Stimulated activated CD4-positive, alpha-beta T cell treated with anti-CD3 and anti-CD28 coated beads, Interleukin-4, amount 100 ng/mL, for 24 hours (primary cell): ENCODE data around the gene INHBC.
"Not testable (repeated sequence)": the region's sequence is repeated elsewhere in the genome, so short reads cannot be mapped to it uniquely, and the experiment has no call there.

Source experiments
- DNase-seq: peaks from one replicate; pipeline ENCODE4 v3.0.0-alpha.2; 2020

INHBC gene

DNA sequence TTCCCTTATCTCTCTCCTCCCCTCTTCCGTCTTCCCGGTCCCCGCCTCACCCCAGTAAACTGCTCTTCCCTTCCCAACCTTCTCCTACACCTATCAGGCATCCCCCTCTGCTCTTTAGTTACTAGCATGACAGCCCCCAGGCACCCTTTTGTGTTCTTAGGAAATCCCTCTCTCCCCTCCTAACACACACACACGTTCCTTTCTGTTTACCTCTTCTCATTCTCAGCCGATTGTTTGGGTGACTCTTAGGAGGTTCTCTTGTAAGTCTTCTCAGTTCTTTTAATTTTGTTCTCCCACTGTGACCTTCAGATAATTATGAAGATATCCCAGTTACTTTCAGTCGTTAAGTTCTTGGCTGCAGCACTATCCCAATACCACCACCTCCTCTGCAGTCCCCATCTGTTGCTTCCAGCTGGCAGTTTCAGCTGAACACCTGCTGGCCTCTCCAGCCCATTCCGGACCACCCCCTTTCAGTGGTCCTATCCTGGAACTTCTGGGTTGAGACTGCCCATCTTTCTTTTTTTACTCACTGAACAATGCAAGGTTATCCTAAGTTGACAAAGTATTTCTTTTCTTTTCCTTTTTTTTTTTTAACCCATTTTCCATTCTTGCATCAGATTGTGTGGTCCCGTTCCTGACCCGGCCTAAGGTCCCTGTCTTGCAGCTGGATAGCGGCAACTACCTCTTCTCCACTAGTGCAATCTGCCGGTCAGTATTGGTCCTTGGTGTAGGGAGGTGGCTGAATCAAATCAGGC lies 54.0 kb downstream of the INHBC start:
- no peak for DNase-seq

DNA sequence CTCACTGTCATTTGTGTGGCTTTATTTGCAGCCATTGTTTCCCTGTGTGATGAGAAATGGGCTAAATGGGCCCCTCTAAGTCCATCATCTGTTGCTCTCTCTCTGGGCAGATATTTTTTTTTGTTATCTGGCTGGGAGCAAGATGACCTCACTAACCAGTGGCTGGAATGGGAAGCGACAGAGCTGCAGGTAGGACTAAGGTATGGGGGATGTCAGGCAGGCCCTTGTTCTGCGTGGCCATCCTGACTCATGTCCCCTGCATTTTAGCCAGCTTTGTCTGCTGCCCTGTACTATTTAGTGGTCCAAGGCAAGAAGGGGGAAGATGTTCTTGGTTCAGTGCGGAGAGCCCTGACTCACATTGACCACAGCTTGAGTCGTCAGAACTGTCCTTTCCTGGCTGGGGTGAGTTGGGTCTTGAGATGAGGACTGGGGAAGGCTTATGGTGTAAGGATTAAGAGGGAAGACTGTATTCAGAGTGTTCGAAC lies 54.6 kb downstream of the INHBC start:
- no peak for DNase-seq

DNA sequence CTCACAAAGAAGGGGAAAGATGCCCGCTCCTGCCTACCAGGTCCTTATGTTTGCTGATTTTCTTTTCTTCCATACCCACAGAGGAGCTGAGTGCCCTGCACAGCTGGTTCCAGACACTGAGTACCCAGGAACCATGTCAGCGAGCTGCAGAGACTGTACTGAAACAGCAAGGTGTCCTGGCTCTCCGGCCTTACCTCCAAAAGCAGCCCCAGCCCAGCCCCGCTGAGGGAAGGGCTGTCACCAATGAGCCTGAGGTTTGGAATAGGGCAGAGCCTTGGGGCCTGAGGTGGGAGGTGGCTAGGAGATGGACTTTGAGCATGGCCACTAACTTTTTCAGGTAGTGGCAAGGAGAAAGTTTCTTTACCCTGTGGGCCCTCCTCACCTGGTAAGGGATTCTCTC lies 55.5 kb downstream of the INHBC start:
- DNase-seq, result no peak

DNA sequence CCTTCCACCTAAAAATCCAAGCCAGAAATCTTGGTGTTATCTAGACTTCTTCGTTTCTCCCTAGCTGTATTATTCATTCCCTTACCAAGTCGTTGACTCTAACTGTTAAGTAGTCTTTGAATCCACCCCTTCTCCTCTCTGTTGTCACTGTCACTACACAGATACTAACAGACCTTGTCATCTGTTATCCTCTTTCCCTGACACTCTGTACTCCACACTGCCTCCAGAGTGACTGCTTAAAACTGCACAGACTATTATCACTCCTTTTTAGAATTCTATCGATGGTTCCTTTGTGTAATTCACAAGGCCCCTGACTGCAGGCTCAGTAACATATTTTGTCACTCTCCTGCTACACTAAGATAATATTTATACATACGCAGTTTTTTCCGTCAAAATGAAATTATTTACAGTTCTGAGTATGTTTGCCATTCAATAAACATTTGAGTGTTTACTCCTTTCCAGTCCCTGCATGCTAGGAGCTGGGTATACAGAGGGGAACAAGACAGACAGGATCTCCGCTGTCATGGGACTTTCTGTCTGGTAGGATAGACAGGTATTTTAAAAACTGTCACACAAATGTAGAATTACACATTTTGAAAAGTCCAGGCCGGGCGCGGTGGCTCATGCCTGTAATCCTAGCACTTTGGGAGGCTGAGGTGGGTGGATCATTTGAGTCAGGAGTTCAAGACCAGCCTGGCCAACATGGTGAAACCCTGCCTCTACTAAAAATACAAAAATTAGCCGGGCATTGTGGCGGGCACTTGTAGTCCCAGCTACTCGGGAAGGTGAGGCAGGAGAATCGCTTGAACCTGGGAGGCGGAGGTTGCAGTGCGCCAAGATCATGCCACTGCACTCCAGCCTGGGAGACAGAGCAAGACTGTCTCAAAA lies 57.1 kb downstream of the INHBC start:
- DNase-seq, result no peak

DNA sequence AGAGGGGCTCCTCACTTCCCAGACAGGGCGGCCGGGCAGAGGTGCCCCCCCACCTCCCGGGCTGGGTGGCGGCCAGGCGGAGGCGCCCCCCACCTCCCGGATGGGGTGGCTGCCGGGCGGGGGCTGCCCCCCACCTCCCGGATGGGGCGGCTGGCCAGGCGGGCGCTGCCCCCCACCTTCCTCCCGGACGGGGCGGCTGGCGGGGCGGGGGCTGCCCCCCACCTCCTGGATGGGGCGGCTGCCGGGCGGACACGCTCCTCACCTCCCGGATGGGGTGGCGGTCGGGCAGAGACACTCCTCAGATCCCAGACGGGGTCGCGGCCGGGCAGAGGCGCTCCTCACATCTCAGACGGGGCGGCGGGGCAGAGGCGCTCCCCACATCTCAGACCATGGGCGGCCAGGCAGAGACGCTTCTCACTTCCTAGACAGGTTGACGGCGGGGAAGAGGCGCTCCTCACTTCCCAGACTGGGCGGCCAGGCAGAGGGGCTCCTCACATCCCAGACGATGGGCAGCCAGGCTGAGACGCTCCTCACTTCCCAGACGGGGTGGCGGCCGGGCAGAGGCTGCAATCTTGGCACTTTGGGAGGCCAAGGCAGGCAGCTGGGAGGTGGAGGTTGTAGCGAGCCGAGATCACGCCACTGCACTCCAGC lies 60.6 kb downstream of the INHBC start:
- not testable (repeated sequence) for DNase-seq

DNA sequence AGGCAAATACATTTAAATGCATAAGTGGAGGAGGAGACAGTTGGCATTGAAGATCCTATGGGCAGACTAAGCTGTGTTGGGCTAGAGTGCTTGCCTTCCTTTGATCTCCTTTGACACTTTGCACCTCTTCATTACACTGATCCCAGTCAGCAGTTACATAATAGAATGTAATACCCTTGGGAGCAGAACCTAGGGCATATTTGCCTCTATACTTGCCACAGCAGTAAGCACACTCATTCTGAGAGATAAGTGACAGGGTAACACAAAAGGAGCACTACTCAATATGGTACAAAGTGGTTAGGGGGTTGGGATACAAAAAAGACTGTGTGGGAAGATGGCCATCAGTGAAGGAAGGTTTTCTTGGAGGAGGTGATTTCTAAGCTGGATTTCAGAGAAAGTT lies 62.2 kb downstream of the INHBC start:
- no peak for DNase-seq

DNA sequence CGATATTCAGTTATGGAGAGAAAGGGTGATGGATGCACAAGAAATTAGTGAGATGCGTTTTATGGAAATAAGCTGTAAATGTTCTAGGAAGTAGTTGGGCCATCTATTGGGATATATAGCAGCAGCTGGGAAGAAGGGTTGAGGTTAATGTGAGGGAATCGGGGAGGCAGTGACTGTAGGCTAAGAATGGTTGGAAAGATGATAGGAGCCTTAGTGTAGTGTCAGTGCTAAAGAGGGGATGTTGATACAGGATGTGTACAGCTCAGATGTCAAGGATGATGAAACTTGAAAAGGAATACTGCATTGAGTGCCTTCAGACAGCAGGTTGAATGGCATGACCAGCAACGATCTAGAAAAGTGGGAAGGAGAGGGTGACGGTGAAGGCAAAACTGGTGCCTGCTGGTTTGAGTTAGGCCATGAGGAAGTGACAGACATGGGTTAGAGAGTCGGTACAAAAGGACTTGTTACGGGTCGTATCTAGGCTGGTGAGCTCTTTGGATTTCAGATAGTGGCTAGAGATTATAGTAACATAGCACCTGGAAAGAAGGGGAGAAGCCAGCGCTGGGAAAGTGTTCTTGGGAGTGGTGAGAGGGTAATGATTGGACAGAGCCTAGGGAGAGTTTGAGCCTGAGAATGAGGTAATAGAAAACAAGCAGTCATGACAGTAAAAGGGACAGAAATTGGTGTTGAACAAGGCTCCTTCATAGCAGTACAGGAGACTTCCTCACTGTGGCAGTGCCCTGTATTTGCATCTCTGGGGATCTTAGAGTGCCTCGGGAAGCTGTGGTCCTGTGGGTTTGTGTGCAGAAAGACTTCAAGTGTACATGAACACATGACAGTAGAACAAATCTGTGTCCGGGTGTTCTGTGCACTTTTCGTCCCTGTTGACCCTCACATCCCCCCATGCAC lies 62.9 kb downstream of the INHBC start:
- DNase-seq, result no peak

DNA sequence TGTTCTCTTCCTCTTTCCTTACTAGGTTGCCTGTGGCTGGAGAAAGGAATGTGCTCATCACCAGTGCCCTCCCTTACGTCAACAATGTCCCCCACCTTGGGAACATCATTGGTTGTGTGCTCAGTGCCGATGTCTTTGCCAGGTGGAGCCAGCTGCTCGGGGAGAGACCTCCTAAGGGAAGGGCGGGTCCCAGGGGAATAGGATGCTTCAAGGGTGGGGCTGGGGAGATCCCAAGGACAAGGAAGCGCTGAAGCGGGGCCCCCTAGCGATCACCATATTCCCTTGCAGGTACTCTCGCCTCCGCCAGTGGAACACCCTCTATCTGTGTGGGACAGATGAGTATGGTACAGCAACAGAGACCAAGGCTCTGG lies 63.5 kb downstream of the INHBC start:
- no peak for DNase-seq

DNA sequence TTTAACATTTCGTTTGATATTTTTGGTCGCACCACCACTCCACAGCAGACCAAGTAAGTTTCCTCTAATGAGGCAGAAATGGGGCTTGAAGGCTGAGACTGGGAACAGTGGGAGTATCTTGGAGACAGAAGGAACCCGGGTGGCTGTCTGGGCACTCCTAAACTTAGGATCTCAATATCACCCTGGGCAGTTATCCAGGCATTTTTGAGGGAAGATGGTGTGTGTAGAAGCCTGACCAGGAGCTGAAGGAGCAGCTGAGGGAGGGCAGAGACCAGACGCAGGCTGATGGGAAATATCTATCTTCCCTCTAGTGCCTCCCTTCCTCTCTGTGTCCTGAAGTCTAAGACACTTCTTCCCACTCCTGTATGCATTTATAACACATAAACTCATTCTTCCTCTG lies 64.0 kb downstream of the INHBC start:
- no peak for DNase-seq

DNA sequence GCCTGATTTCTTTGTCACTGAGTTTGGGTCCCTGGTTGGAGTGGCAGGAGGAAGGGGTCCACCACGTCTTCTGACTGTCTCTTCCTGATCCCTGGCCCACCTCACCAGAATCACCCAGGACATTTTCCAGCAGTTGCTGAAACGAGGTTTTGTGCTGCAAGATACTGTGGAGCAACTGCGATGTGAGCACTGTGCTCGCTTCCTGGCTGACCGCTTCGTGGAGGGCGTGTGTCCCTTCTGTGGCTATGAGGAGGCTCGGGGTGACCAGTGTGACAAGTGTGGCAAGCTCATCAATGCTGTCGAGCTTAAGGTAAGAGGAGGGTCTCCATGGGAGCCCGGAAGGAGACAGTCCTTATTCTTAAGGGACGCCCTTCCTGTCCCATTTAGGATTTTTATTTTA lies 65.6 kb downstream of the INHBC start:
- no peak for DNase-seq
